HG02642 (cell line): ENCODE results near the gene RPP25L.
"Not testable (repeated sequence)": the region's sequence is repeated elsewhere in the genome, so short reads cannot be mapped to it uniquely, and the experiment has no call there.

ENCODE experiments used
- ATAC-seq: cut with Tn5 transposase; IDR thresholded peaks from one replicate; pipeline ENCODE4 v1.9.1; 2021; ENCODE audit warnings: mild to moderate bottlenecking; ENCODE audit not compliant: unreplicated experiment, poor library complexity

The RPP25L gene, protein sequence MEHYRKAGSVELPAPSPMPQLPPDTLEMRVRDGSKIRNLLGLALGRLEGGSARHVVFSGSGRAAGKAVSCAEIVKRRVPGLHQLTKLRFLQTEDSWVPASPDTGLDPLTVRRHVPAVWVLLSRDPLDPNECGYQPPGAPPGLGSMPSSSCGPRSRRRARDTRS

DNA sequence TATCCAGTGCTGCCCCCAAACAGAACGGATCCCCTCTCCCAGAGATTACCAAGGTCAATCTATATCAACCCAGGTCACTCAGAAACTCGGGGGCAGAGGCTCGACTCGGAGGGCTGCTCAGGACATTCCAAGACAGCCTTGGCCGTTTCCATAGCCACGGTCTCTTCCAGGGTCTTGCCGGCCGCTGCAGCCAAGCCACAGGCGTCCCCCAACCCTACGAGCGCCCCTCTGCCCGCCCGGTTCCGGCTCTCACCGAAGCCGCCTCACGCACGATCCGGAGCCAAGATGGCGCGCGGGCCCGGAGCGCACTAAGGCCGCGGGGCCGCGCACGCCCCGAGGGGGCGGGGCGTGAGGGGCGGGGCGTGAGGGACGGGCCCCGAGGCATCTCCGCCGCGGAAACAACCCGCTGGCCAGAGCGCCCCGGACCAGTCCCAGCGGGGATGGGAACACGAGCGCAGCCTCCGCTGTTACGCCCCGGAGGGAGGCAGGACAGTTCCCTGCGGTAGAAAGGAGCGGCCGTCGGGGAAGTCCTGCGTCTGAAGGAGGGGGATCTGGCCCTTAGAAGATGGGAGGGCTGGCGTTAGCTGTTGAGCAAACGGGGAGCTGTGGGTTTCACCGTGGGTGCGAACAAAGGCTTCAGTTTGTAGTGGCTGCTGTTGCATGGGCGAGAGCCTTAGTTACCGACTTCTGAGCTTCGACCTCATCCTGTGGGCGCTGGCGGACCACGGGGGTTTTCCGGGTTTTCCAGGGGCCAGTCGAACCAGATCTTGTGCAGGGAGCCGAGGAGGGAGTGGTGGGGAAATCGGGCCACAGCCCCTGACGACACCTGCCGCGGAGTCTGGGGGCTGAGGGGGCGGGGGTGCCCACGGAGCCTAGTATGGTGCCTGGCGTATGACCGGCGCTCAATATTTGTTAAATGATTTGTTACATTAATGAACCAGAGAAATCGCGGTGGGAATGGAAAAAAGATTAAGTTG lies at the start of gene RPP25L:
RPP25L (minus strand) TSS at position 287 of the 977 bp plus-strand sequence. CDS start 801 bp downstream, outside the sequence.
- peak; percentile 86 for ATAC-seq

DNA sequence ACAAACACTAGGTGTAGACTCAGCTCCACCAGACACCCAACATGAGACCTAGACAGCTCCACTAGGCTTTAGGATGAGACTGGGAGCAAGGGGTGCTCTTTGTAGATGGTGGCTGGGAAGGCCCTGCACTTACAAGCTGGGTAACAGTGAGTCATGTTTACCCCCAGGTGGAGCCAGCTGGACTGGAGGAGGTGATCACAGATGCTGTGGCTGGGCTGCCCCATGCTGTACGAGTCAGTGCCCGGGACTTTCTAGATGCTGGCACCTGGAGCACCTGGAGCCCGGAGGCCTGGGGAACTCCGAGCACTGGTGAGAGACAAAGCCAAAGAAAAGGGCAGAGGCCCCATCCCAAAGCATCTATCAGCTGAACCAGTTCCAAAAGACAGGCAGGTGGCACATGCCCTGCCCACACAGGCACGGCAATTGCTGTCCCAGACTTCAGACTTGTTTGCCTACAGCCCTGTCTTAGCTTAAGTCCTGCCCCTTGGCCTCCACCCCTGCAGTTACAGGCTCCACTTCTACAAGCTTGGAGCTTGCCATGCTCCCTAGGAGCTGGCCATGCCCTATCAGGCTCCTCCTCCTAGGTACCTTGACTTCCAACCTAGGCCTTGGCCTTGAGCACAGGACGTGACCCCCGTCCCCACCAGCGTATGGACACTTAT lies 47.8 kb upstream of the RPP25L start:
- no peak for ATAC-seq

DNA sequence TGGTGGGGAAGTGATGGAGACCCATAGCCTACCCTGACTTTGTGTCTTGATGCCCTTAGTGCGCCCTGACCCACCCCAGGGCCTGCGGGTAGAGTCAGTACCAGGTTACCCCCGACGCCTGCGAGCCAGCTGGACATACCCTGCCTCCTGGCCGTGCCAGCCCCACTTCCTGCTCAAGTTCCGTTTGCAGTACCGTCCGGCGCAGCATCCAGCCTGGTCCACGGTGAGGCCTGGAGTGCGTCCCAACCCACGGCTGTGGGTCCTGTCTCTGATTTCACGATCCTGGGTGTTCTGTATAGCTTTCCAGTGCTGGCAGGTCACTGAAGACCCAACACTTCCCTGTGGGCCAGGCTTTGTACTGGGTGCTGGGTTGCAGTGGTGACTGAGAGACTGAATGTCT lies 46.6 kb upstream of the RPP25L start:
- no peak for ATAC-seq

DNA sequence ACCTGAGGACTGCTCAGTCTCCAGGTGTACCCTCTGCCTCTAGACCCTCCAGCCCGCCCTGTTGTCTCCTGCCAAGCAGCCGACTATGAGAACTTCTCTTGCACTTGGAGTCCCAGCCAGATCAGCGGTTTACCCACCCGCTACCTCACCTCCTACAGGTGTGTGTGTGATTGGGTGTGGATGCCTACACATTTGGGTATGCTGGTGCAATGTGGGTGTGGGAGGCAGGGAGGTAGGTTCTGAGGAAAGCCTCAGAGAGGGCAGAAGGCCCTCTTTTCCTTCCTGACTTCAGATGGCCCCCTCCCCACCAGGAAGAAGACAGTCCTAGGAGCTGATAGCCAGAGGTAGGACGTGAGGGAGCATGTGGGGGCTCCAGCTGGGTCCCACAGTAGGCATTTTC lies 45.1 kb upstream of the RPP25L start:
- no peak for ATAC-seq

DNA sequence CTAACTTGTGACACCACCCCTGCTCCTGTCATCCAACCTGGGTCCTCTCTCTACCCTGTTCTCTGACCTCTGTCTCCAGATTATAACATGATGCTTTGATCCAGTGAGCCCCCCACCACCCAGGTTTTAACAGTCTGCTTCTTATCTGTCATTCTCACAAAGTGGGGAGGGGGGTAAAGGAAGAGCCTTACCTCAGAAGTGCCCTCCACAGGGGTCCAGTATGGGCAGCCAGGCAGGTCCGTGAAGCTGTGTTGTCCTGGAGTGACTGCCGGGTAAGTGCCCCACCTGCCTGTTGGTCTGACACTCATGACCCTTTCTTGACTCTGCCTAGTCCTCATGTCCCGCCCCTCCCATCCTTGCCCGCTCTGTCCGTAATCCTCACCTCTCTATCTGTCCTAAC lies 43.5 kb upstream of the RPP25L start:
- ATAC-seq = no peak

DNA sequence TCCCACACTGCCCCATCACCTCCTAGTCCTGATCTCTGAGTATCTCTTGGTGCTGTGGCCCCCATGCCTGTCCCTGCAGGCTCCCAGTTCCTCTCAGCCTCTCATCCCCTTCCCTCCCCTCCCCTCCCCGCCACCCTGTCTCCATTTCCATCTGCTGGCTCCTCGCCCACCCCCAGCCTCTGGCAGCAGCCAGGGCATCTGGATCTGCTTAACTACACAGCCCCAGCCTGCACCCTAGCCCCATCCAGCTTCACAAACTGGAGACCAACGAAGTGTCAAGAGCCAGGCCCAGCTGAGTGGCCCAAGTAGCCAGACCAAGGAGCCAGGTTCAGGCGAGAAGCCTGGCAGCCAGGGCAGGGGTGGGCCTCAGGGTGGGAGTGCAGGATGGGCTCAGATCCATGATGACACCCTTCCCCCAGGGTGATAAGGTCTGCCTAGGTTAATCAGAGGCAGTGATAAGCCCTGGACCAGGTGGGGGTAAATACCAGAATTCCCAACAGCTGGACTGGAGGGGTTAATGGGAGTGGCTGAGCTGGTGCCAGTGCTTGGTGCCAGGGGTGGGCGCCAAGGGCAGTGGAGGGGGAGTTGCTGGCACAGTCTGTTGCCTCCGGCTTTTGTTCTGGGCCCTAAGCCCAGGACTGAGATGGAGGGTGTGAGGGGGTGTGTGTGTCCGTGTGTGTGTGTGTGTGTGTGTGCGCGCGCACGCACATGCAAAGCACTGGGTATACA lies 42.6 kb upstream of the RPP25L start:
- ATAC-seq = no peak

DNA sequence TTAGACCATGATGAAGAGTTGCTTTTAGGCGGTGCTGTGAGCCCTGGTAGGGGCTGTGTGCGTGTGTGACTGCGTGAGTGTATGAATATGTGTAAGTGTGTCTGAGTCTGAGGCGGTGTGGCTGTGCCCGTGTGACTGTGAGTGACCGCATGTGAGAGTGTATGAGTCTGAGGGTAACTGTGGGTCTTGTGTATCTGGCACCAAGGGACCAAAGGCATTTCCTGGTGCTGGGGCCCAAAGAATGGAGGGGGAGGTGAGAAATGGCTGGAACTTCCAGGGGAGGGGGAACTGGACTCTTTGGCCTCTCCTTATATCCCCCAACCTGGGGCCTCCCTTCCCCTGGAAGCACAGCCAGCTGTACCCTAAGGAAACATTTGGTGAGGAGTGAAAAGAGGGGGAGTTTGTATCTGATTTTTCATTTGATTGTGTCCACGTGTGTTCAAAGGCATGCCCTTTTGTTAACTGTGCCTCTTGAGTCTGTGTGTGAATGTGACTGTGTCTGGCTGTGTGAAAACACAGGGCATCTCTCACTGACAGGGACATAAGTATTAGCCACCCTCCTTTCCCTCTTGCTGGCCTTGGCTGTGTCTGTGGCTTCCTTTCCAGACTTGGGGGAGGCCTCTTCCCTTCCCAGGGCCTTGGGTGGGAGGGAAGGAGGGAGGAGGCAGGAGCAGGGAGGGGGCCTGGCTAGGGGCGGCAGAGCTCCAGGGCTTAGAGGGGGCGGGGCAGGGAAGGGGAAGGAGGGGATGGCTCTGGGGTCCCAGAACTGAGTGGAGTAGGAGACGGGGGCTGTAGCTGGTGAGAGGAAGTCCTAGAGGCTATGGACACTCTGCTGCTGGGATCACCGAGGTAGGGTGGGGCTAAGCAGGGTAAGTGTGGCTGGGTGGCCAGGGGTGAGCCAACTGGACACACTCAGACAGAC lies 41.5 kb upstream of the RPP25L start:
- no peak for ATAC-seq

DNA sequence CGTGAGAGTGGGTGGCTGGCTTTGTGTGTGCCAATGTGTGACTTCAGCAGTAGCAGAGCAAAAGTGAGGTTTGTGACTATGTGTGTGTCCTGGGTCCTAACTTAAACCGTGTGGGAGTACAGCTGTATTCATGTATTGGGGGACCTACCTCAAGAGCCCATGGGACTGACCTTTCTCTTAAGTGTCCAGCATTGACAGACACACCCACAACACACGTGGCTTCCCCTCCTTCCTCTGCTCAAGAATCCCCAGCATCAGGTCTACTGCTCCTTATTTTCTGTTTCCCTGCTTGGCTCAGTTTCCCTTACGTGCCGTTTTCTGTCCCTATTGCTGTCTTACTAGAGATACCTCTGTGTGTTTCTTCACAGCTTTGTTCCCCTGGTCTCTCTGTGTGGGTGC lies 40.7 kb upstream of the RPP25L start:
- ATAC-seq = no peak

DNA sequence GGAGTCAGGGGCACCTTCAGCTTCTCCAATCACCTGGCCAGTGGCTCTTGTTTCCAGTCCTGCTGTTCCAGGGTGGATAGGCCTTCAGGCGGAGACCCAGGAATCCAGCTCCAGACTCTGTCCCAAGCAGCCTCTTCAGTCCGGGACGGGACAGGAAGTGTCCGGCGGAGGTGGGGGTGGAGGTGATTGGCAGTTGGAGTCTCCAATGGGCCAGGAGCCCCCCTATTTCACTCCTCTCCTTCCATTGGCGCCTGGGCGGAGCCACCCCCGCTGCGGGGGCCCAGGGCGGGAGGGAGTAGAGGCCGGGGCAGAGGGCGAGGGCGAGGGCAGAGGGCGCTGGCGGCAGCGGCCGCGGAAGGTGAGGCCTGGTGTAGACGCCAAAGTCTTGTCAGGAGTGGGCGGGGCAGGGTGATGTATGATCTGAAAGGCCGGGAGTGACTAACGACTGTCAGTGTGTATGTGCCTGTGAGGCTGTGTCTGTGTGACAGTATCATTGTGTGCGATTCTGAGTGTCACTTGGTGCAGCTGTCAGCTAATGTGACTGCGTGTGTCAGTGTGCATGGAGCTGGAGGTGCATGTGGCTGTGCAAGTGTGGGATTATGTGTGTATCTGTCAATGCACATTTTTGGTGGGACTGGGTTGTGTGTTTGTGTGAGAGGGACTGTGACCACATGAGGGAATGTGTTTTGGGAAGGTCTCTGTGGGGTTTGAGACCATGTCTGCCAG lies 40.1 kb upstream of the RPP25L start, which contains the start of gene IL11RA:
IL11RA (plus strand) TSS at position 310 of the 726 bp plus-strand sequence. CDS start 3,033 bp downstream, outside the sequence.
- no peak for ATAC-seq

DNA sequence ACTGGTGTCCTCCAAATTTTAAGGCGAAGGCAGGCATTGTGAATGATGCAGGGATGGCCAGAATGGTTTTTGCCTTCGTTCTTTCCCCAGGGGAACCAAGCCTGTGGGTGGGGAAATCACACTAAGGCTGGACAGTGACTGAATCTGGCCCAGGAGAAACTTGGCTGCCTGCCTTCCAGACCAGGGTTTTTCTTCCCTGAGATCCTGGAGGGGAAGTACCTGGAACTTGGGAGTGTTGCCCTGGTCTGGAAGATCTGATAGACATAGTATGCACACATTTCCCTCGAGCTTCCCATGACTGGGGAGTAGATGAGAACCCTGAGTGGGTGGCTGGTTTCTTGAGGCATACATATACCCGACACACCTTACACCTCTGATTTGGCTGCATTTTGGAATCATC lies 39.4 kb upstream of the RPP25L start:
- no peak for ATAC-seq

DNA sequence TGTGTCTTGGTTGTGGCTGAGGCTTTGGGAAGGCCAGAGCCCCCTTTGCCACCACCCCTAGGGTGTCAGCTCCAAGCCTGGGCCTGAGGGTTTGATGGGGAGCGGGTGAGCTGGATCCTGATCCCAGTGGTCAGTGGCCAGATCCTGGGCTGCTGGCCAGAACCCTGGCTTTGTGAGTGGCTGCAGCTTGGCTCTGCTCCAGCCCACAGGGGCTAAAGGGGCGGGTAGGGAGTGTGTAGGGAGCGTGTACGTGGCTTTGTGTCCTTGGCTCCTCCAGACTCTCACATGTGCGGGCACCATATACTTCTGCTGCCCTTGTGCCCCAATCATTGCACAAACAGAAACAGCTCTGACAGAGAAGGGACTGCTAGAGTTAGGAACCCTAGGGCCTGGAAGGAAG lies 38.9 kb upstream of the RPP25L start:
- ATAC-seq = no peak

DNA sequence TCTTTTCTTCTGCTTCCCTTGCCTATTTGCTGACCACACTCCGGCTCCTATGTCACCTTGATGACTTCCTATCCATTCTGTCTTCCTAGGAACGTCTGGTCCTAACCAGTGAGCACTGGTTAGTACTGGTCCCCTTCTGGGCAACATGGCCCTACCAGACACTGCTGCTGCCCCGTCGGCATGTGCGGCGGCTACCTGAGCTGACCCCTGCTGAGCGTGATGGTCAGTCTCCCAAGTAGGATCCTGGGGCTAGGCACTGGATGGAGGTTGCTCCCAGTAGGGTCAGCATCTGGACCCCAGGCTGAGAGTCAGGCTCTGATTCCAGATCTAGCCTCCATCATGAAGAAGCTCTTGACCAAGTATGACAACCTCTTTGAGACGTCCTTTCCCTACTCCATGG lies 36.8 kb upstream of the RPP25L start:
- no peak for ATAC-seq

DNA sequence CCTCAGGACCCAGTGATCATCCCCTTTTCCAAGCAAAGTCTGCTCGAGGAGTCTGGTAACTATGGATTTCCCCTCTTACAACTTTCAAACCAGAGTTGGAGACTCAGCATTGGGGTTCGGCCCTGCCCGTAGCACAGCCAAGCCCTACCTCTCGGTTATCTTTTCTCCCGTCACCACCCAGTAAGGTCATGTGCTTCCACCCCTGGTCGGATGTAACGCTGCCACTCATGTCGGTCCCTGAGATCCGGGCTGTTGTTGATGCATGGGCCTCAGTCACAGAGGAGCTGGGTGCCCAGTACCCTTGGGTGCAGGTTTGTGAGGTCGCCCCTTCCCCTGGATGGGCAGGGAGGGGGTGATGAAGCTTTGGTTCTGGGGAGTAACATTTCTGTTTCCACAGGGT lies 35.8 kb upstream of the RPP25L start:
- ATAC-seq = no peak

DNA sequence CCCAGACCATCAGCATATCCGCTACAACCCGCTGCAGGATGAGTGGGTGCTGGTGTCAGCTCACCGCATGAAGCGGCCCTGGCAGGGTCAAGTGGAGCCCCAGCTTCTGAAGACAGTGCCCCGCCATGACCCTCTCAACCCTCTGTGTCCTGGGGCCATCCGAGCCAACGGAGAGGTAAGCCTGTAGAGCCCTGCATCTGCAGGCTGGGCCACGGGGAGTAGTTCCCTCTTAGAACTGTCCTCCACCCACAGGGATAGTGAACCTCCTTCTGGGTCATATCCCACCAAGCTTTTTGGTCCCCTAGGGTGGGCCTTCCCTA lies 35.1 kb upstream of the RPP25L start:
- ATAC-seq = no peak

DNA sequence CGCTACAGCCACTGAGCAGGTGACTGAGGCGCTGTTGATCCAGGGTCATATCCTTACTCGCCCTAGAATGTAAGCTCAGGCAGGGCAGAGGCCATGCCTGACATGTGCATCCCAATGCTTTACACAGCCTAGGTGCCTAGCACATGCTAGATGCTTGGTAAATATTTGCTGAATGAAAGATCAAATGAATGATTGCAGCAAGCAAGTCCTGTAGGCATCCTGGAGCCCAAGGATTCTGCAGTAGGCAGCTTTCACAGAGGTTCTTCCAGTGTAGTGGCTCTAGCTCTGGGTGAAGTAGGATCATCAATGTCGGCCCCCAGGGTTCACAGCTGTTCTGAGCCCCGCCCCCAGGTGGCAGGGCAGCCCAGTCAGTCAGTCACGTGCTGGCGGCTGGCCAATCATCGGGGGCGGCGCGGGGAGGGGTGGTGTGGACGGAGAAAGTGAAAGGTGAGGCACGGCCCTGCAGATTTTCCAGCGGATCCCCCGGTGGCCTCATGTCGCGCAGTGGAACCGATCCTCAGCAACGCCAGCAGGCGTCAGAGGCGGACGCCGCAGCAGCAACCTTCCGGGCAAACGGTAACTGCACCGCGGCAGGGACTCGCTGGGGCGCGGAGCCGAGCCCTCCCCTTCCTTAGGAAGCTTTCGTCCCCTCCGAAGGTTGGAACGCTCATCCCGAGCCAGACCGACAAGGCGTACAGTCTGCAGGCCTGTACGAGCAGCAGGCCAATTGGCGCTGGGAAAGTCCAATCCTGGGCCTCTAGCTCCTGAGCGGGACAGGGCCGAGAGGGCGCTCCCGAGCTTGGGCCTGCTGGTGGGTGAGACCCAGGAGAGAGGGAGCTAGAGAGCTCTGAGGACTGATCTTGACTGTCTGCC lies 34.5 kb upstream of the RPP25L start, which contains the start of gene GALT:
GALT (plus strand) TSS at position 465 of the 873 bp plus-strand sequence; CDS start at position 495, 30 bp downstream.
- peak; percentile 91 for ATAC-seq

DNA sequence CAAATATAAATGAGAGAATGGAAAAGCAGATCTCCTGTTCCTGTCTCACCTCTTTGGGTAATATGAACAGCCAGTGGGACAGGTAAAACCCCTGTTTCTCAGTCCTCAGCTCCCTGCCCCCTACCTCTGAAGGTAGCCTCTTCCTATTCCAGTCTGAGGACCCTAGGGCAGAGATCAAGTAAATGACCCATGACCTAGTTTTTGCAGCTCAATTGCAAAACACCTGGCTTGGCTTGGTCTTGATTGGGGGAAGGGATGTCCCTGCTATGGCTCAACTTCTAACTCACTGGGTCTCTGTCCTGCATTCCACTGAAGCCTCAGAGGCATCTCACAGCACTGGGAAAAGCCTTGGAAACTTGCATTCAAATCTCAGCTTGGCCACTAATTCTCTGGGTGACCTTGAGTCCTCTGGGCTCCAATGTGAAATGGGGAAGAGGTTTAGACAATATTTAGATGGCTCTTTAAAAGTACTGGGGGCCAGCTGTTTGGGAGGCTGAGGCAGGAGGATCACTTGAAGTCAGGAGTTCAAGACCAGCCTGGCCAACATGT lies 32.9 kb upstream of the RPP25L start:
- no peak for ATAC-seq

DNA sequence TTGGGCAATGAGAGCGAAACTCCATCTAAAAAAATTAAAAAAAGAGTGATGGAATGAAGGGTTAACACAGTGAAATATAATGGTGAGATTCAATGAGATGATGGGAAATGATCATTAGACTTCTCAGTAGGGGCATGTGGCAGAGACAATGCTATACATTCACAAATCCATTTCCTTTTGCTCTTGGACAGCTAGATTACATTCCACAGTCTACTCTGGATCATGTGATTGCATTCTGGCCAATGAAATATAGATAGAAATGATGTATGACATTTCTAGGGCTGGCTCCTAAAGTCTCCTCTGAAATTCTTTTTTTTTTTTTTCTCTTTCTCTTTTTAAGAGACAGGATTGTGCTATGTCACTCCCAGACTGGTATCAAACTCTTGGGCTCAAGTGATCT lies 30.8 kb upstream of the RPP25L start:
- ATAC-seq = no peak

DNA sequence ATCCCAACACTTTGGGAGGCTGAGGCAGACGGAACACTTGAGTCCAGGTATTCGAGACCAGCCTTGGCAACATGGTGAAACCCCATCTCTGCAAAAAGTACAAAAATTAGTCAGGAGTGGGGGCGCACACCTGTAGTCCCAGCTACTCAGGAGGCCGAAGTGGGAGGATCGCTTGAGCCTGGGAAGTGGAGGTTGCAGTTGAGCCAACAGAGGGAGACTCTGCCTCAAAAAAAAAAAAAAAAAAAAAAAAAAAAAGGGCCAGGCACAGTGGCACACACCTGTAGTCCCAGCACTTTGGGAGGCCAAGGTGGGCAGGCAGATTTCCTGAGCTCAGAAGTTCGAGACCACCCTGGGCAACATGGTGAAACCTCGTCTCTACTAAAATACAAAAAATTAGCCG lies 27.4 kb upstream of the RPP25L start:
- ATAC-seq = not testable (repeated sequence)
